ENCODE measurements around the gene TMCC1. TPM values are rescaled to one million over a fixed set of nuclear protein-coding genes. Genes with fewer than 3 reads are reported as not detected.
"Not testable (repeated sequence)": the region's sequence is repeated elsewhere in the genome, so short reads cannot be mapped to it uniquely, and the experiment has no call there.

The TMCC1 gene
- total and polyA plus RNA-seq, 4 experiments from 2014 or later, result 5.1 to 39.3 (median 21.3) TPM

DNA sequence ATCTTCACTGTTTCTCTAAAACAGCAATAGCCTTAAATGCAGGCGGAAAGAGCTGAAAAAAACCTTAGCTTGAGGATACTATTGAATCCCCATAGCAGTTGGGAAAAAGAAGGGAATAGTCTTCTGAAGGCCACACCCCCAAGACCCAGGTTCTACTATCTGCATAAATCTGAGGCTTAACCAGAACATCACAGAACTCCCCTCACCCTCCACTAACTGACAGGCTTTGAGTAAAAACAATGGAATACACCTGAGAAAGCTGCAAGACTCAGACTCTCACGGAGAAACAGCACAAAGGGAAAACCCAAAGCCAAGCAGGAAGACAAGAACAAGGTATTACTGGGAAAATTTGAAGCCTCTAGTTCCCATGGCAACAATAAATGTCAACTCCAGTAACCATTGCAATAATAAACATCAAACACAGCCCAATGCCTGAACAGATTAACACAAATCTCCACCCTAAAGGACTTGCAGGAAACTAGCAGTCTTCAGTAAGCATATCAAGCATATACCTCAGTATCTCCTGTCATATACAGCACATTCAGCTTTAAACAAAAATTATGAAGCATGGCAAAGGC, 56.4 kb downstream of the TMCC1 start:
- H3K36me3 ChIP-seq (ENCODE audit: insufficient read depth, low read length), result no peaks in the 10 kb centered on the region
- Mint-ChIP-seq H3K27me3 (no peaks in the 10 kb centered on the region), H3K4me3 (no peak overlapping the region), H3K9me3 (peaks cover 0 to 1% (median 0%) of the 10 kb centered on the region in 8 donors), H3K36me3 (peaks cover 18 to 41% of the 10 kb centered on the region in 2 donors), H3K4me1 (peaks cover 12 to 20% (median 14%) of the 10 kb centered on the region in 4 donors), H3K27ac (peak overlapping the region in 3 of 7 donors; percentile 11 to 52 (median 43))
- ChIA-PET CTCF (ENCODE audit: partially characterized antibody) (interaction anchor here (0.7 kb wide), 1 partner anchor 347 kb away, joined by 3 read pairs; no protein-coding TSS in a partner anchor), POLR2A (ENCODE audit: partially characterized antibody) (no interaction called here)
- H3K4me1 ChIP-seq (ENCODE audit: insufficient read depth, low read length), result peaks cover 5% of the 10 kb centered on the region
- intact Hi-C loops (cut with micrococcal nuclease), result no loop called here
- no peak overlapping the region for H3K27ac ChIP-seq (ENCODE audit: low read depth, low read length)
- no peak overlapping the region for H3K4me3 ChIP-seq (ENCODE audit: low read length in 2 of 2)
- no peaks in the 10 kb centered on the region for H3K27me3 ChIP-seq (ENCODE audit: insufficient read depth, low read length)
- no peaks in the 10 kb centered on the region for H3K9me3 ChIP-seq (ENCODE audit: control insufficient read depth in 1 of 2, low read length in 2 of 2)
- no peak for DNase-seq

- peaks cover 5% of the 10 kb centered on the region for H3K4me1 ChIP-seq (ENCODE audit: insufficient read depth, low read length)
- intact Hi-C loops (cut with micrococcal nuclease), result no loop called here
- H3K27ac Mint-ChIP-seq, result peak overlapping the region in 2 of 7 donors; percentile 10 to 43
- no peak overlapping the region for H3K27ac ChIP-seq (ENCODE audit: low read depth, low read length)
- DNase-seq, result no peak
- CTCF ChIA-PET (ENCODE audit: partially characterized antibody), result interaction anchor here (0.7 to 1.5 kb wide), 2 partner anchors 12 to 347 kb away, joined by 3 to 6 read pairs; no protein-coding TSS in a partner anchor
- no peak overlapping the region for H3K4me3 Mint-ChIP-seq
- H3K36me3 ChIP-seq (ENCODE audit: insufficient read depth, low read length), result no peaks in the 10 kb centered on the region
- POLR2A ChIA-PET (ENCODE audit: partially characterized antibody), result no interaction called here
- no peaks in the 10 kb centered on the region for H3K9me3 ChIP-seq (ENCODE audit: control insufficient read depth in 1 of 2, low read length in 2 of 2)
- H3K27me3 Mint-ChIP-seq, result no peaks in the 10 kb centered on the region
- H3K27me3 ChIP-seq (ENCODE audit: insufficient read depth, low read length), result no peaks in the 10 kb centered on the region
- H3K4me1 Mint-ChIP-seq, result peaks cover 12 to 20% (median 14%) of the 10 kb centered on the region in 4 donors
- H3K4me3 ChIP-seq (ENCODE audit: low read length in 2 of 2), result no peak overlapping the region
- peaks cover 0 to 1% (median 0%) of the 10 kb centered on the region in 8 donors for H3K9me3 Mint-ChIP-seq
- peaks cover 16 to 35% of the 10 kb centered on the region in 2 donors for H3K36me3 Mint-ChIP-seq
These were observed 57.0 kb downstream of the TMCC1 start for GRCh38 chr3:129836381-129837064.

- peaks cover 5% of the 10 kb centered on the region for H3K4me1 ChIP-seq (ENCODE audit: insufficient read depth, low read length)
- Mint-ChIP-seq H3K4me3 (no peak overlapping the region), H3K36me3 (peaks cover 10 to 27% of the 10 kb centered on the region in 2 donors), H3K9me3 (peaks cover 0 to 1% (median 0%) of the 10 kb centered on the region in 8 donors), H3K27me3 (no peaks in the 10 kb centered on the region), H3K27ac (no peak overlapping the region), H3K4me1 (peaks cover 12 to 20% (median 14%) of the 10 kb centered on the region in 4 donors)
- H3K36me3 ChIP-seq (ENCODE audit: insufficient read depth, low read length), result no peaks in the 10 kb centered on the region
- H3K9me3 ChIP-seq (ENCODE audit: control insufficient read depth in 1 of 2, low read length in 2 of 2), result no peaks in the 10 kb centered on the region
- CTCF ChIA-PET (ENCODE audit: partially characterized antibody), result interaction anchor here (1.5 kb wide), 1 partner anchor 11 kb away, joined by 6 read pairs; no protein-coding TSS in a partner anchor
- POLR2A ChIA-PET (ENCODE audit: partially characterized antibody), result no interaction called here
- no peaks in the 10 kb centered on the region for H3K27me3 ChIP-seq (ENCODE audit: insufficient read depth, low read length)
- H3K4me3 ChIP-seq (ENCODE audit: low read length in 2 of 2), result no peak overlapping the region
- intact Hi-C loops (cut with micrococcal nuclease), result no loop called here
- no peak overlapping the region for H3K27ac ChIP-seq (ENCODE audit: low read depth, low read length)
- DNase-seq, result no peak
These were observed 58.3 kb downstream of the TMCC1 start for GRCh38 chr3:129835198-129835597.

GRCh38 chr3:129834580-129834979, 58.9 kb downstream of the TMCC1 start:
- DNase-seq, result no peak
- no peak overlapping the region for H3K27ac ChIP-seq (ENCODE audit: low read depth, low read length)
- intact Hi-C loops (cut with micrococcal nuclease), result no loop called here
- peaks cover 5% of the 10 kb centered on the region for H3K4me1 ChIP-seq (ENCODE audit: insufficient read depth, low read length)
- peaks cover 5 to 21% of the 10 kb centered on the region in 2 donors for H3K36me3 Mint-ChIP-seq
- POLR2A ChIA-PET (ENCODE audit: partially characterized antibody), result no interaction called here
- H3K4me1 Mint-ChIP-seq, result peaks cover 12 to 20% (median 15%) of the 10 kb centered on the region in 4 donors
- H3K4me3 ChIP-seq (ENCODE audit: low read length in 2 of 2), result no peak overlapping the region
- peaks cover 0 to 1% (median 0%) of the 10 kb centered on the region in 8 donors for H3K9me3 Mint-ChIP-seq
- H3K27me3 Mint-ChIP-seq, result no peaks in the 10 kb centered on the region
- no peaks in the 10 kb centered on the region for H3K9me3 ChIP-seq (ENCODE audit: control insufficient read depth in 1 of 2, low read length in 2 of 2)
- H3K27me3 ChIP-seq (ENCODE audit: insufficient read depth, low read length), result no peaks in the 10 kb centered on the region
- no peak overlapping the region for H3K4me3 Mint-ChIP-seq
- no peaks in the 10 kb centered on the region for H3K36me3 ChIP-seq (ENCODE audit: insufficient read depth, low read length)
- CTCF ChIA-PET (ENCODE audit: partially characterized antibody), result no interaction called here
- no peak overlapping the region for H3K27ac Mint-ChIP-seq

DNA sequence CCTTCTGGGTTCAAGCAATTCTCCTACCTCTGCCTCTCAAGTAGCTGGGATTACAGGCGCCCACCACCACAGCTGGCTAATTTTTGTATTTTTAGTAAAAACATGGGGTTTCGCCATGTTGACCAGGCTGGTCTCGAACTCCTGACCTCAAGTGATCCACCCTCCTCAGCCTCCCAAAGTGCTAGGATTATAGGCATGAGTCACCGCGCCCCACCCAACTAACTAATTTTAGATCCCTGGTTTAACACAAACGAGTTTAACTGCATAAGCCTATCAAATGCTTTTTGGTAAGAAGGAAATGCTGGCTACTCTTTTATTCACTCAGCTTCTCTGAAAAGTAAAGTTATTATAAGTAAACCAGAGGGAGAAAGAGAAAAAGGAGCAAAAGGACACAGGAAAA, 61.6 kb downstream of the TMCC1 start:
- peaks cover 2 to 14% of the 10 kb centered on the region in 2 donors for H3K36me3 Mint-ChIP-seq
- H3K27ac ChIP-seq (ENCODE audit: low read depth, low read length); H3K9me3 Mint-ChIP-seq; H3K27me3 ChIP-seq (ENCODE audit: insufficient read depth, low read length); intact Hi-C loops (cut with micrococcal nuclease); POLR2A ChIA-PET (ENCODE audit: partially characterized antibody); H3K9me3 ChIP-seq (ENCODE audit: control insufficient read depth in 1 of 2, low read length in 2 of 2); DNase-seq; H3K27me3 Mint-ChIP-seq; H3K4me3 ChIP-seq (ENCODE audit: low read length in 2 of 2); H3K4me3 Mint-ChIP-seq; H3K36me3 ChIP-seq (ENCODE audit: insufficient read depth, low read length): not testable (repeated sequence)
- CTCF ChIA-PET (ENCODE audit: partially characterized antibody), result interaction anchor here (0.9 to 11.5 kb wide), 3 partner anchors 204 to 343 kb away, joined by 3 to 169 read pairs (median 14); no protein-coding TSS in a partner anchor
- H3K4me1 ChIP-seq (ENCODE audit: insufficient read depth, low read length), result peaks cover 12% of the 10 kb centered on the region
- H3K4me1 Mint-ChIP-seq, result peaks cover 14 to 29% (median 19%) of the 10 kb centered on the region in 4 donors
- peak overlapping the region in 3 of 7 donors; percentile 11 to 80 (median 44) for H3K27ac Mint-ChIP-seq

GRCh38 chr3:129831503-129831902, 62.0 kb downstream of the TMCC1 start:
- Mint-ChIP-seq H3K36me3 (peaks cover 2 to 9% of the 10 kb centered on the region in 2 donors), H3K4me1 (peaks cover 14 to 26% (median 17%) of the 10 kb centered on the region in 4 donors), H3K9me3 (peaks cover 0 to 1% (median 0%) of the 10 kb centered on the region in 8 donors), H3K27me3 (no peaks in the 10 kb centered on the region), H3K4me3 (no peak overlapping the region), H3K27ac (no peak overlapping the region)
- intact Hi-C loops (cut with micrococcal nuclease), result no loop called here
- no peaks in the 10 kb centered on the region for H3K36me3 ChIP-seq (ENCODE audit: insufficient read depth, low read length)
- H3K4me3 ChIP-seq (ENCODE audit: low read length in 2 of 2), result no peak overlapping the region
- no peaks in the 10 kb centered on the region for H3K27me3 ChIP-seq (ENCODE audit: insufficient read depth, low read length)
- POLR2A ChIA-PET (ENCODE audit: partially characterized antibody), result no interaction called here
- CTCF ChIA-PET (ENCODE audit: partially characterized antibody), result interaction anchor here (1.0 to 11.5 kb wide), 5 partner anchors 102 to 448 kb away, joined by 3 to 169 read pairs (median 10); no protein-coding TSS in a partner anchor
- H3K4me1 ChIP-seq (ENCODE audit: insufficient read depth, low read length), result peaks cover 12% of the 10 kb centered on the region
- no peak for DNase-seq
- no peak overlapping the region for H3K27ac ChIP-seq (ENCODE audit: low read depth, low read length)
- no peaks in the 10 kb centered on the region for H3K9me3 ChIP-seq (ENCODE audit: control insufficient read depth in 1 of 2, low read length in 2 of 2)

GRCh38 chr3:129829640-129830039, 63.9 kb downstream of the TMCC1 start:
- peaks cover 17% of the 10 kb centered on the region for H3K4me1 ChIP-seq (ENCODE audit: insufficient read depth, low read length)
- H3K27me3 ChIP-seq (ENCODE audit: insufficient read depth, low read length), result no peaks in the 10 kb centered on the region
- no peaks in the 10 kb centered on the region for H3K36me3 ChIP-seq (ENCODE audit: insufficient read depth, low read length)
- POLR2A ChIA-PET (ENCODE audit: partially characterized antibody), result interaction anchor here (0.9 to 1.0 kb wide), 2 partner anchors 336 to 339 kb away, joined by 3 to 4 read pairs; no protein-coding TSS in a partner anchor
- intact Hi-C loops (cut with micrococcal nuclease), result loop anchor here (1.0 to 5.0 kb wide), 6 partner anchors 63 to 487 kb away; partner anchors contain the start of gene TMCC1
- no peaks in the 10 kb centered on the region for H3K9me3 ChIP-seq (ENCODE audit: control insufficient read depth in 1 of 2, low read length in 2 of 2)
- no peak overlapping the region for H3K4me3 Mint-ChIP-seq
- H3K27me3 Mint-ChIP-seq, result no peaks in the 10 kb centered on the region
- H3K9me3 Mint-ChIP-seq, result no peaks in the 10 kb centered on the region
- peaks cover 2 to 7% of the 10 kb centered on the region in 2 donors for H3K36me3 Mint-ChIP-seq
- H3K4me3 ChIP-seq (ENCODE audit: low read length in 2 of 2), result no peak overlapping the region
- DNase-seq, result peak in 4 of 5 donors; percentile 19 to 39 (median 23)
- CTCF ChIA-PET (ENCODE audit: partially characterized antibody), result interaction anchor here (1.0 to 11.5 kb wide), 10 partner anchors 10 to 446 kb away, joined by 3 to 169 read pairs (median 4); no protein-coding TSS in a partner anchor
- peak overlapping the region in 4 of 7 donors; percentile 6 to 37 (median 27) for H3K27ac Mint-ChIP-seq
- no peak overlapping the region for H3K27ac ChIP-seq (ENCODE audit: low read depth, low read length)
- H3K4me1 Mint-ChIP-seq, result peaks cover 17 to 32% (median 19%) of the 10 kb centered on the region in 4 donors
